ENCODE results near the gene MRPL24.
A peak's percentile ranks its signal among the peaks of the same experiment; 100 is the strongest.

The MRPL24 gene

DNA sequence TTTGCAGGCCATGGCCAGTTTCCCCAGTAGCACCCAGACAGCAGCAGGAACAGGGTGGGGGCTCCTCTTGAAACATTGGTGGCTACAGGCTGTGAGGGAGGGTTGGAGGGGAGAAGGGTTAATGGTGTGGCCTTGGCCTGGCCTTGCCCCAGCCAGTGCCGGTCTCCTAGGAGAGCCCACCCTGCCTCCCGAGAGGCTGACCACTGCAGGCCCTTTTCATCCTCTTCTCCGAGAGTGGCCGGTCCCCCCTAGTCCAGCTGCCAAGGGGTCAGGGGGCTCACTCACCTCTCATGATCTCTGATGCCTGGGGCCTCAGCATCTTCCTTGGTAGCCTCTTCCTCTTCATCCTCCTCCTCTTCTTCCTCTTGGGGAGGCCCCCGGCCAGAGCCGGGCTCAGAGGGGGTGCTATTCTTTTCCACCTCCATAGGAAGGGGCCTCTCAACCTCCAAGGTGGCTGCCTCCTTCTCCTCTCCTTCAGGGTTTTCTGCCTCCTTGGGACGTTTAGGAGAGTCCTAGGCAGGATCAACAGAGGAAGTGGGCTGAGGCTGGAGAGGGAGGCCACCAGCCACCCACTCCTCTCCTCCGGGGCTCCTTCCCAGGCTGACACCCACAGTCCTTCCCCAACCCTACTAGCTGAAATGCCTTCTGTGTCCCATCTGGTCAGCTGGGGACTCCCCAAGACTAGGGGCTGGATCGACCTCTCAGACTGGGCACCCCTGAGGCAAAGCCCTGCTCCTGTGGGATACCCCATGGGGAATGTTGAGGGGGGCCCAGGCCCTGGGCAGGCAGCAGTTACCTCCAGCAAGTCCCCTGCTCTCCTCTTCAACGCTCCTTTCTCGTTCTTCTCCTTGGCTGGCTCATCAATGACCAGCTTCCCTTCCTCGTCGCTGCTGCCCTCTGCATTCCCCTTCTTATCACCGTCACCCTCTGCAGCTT lies 2.7 kb upstream of the MRPL24 start:
- DNase-seq, result no peak

DNA sequence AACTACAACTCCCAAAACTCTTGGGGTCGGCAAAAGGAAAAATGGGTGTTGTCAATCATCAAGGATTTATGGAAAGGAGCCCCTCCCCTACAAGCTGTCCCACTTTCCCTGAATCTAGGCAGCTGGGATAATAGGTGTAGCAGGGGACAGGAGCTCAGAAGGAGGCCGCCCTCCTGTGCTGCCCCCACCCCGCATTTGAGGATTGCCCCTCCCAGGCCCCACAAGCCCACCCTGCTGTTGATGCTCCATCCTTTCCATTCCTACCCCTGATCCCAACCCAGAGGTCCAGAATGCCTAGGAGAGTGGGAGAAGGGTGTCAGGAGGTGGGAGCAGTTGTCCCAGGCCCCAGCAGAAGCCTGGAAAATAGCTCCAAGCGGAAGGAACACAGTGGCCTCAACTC lies 1.9 kb upstream of the MRPL24 start:
- DNase-seq, result no peak

DNA sequence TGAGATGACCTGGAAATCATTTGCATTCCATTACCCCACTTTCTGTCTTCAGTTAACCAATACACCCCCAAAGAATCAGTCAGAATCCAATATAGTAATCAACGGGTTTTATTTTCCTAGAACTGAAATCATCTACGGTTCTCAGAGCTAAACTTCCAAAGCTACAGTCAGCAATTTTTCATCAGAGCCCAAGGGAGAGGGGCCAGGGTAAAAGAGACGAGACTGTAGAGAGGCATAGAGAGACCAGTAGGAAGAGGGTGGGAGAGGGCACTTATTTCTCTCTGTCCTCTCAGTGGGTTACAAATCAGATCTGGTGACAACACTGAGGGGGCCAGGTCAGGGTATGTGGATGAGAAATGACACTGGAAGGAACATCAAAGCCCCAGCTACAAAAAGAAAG lies 1.1 kb upstream of the MRPL24 start:
- DNase-seq, result no peak

DNA sequence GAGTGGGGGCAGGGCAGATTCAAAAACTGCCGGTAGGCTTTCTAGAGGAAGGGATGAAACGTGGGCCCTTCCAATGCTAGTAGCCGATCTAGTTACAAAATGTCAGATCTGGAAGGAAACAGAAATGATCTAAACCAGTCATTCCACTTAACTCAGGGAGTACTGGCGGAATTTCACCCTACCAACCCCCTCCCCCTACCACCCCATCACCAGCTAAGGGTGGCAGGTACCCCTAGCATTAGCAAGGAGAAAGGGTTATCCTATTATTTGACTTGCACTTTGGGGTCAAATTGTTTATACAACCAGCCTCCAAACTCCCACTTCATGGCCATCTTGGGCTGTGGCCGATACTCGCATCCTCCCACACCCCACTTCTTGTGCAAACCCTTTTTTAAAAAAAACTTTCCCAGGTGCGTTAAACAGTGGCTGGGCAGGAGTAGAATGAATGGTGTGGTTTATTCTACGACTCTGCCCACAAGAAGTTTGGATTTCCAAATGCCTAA lies 644 bp upstream of the MRPL24 start:
- no peak for DNase-seq

DNA sequence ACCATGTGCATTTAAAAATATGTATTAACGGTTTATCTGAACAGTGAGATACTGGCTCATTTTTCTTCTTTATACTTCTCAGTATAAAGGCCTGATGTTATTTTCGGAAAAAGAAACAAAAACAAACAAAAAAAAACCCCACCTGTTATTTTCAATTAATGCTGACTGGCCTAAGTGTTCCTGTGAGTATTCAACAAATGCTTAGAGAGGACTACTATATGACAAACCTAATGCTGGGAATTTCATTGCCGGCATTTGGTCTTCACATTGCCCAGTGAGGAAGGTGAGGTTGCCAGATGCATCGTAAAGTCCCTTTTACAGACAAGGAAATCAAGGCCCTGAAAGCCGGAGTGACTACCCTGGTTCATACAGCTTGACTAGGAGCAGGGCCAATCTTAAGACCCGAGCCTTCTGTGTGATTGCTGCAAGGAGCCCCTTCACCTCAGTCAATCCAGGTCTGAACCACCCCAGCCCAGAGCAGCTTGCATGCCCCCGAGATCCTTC lies 599 bp downstream of the MRPL24 start:
- no peak for DNase-seq

DNA sequence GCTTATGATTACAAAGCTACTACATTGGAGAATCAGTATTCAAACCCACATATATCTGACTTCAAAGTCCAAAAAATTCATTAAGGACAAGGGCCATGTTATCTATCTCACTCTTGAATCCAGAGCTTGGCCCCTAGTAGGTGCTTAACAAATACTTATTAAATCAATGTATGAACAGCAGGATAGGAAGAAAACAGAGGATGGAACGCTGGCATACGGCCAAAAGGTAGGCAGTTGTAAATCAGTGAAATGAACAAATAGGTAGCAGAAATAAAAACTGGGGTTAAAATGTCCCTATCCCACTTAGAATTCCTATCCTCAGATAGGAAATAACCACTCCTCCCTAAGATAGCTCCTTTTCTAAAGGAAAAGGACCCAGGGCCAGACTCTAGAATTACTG lies 2.0 kb downstream of the MRPL24 start:
- no peak for DNase-seq

DNA sequence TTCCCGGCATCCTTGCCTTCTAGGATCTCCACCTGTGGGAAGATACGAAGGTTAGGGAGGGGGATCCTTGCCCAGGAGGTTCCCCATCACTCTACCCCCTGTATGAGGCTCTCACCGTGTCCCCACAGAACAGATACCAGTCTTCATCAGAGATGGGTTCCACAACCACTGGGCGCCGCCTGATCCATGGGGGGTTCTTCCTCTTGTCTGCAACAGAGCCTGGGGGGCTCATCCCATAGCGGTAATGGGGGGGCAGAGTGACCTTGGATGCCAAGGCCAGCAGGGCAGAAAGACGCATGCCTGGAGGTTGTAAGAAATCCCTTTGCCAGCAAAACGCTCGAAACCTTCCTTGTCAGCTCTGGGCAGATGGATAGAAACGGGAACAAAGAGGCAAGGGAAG lies 2.5 kb downstream of the MRPL24 start:
- no peak for DNase-seq

DNA sequence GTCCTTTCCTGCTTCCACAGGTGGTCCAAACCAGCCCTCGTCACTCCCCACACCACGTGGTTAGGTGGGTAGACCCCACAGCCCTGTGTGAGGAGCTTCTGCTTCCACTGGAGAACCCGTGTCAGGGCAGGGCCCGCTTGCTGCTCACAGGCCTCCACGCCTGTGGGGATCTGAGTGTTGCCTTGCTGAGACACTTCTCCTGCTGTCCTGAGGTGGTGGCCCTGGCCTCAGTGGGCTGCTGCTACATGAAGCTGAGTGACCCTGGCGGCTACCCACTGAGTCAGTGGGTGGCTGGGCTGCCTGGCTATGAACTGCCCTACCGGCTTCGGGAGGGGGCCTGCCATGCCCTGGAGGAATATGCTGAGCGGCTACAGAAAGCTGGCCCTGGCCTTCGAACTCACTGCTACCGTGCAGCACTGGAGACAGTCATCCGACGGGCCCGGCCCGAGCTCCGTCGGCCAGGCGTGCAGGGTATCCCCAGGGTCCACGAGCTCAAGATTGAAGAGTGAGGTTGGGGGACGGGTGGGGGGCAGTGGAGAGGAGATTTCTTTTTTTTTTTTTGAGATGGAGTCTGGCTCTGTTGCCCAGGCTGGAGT lies 6.8 kb downstream of the MRPL24 start:
- DNase-seq, result no peak

DNA sequence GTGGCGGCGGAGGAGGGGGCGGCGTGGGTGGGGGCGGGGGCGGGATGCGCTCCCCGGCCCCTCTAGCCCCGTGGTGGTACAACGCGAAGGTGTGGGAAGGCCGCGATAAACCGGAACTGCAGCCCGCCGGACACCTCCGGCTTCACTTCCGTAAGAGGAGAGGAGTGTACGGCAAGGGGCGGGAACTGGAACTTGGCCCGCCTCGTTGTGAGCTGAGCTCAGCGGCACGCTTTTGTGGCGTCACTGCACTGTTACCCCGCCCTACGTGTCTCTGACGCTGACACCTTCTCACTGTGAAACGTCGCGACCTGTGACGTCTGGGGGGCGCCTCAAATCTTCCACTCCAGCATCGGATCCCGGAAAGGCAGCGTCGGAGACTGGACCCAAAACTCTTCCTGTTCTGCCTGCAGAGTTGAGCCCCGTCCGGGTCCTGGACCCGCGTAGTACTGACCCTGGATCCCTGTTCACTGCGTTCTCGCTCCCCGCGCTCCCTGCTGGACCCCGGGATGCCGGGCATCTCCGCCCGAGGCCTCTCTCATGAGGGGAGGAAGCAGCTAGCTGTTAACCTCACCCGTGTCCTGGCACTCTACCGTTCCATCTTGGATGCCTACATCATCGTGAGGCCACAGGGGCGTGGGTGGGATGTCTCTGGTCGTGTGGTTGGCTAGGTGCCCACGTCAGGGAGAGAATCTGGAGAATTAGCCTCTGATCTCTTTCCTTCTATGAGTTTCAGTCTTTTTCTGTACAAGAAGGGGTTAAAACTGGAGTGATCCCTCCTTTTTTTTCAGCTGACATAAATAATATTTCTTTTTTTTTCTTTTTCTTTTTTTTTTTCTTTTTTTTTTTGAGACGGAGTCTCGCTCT lies 12.1 kb downstream of the MRPL24 start, which contains the start of gene ISG20L2:
Gene ISG20L2 (minus strand): TSS at position 168 of the 864 bp plus-strand sequence. CDS start 1,114 bp downstream, outside the sequence.
- peak; percentile 98 for DNase-seq

DNA sequence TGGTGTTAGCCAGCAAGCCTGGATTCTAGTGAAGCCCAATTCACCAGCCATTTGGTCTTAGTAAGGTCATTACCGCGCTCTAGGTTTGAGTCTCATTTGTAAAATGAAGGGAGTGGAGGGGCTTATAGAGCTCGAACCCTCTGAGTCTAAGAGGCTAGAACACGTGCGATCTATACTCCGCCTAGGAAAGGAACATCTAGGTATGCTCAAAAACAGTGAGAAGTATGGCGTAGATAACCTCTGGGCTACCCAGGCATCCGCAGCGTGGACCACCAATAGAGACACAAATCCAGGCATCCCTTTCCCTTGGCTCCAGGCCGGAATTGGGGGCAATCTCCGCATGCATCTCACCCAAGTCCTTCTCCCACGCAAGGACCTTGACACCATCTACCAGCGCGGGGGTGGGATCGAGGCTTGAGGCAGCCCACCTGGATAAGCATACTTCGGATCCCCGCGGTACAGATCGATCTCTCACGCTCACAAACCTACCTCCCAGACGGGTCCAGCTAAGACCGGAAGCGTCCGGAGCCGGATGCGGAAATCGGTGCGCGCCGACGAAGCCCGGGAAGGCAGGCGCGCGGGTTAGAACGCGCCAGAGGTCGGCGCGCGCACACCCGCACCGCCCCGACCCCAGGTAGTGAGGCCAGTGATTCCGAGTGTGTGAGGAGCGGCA lies 12.8 kb downstream of the MRPL24 start, which contains the start of gene METTL25B:
Gene METTL25B (plus strand): TSS at position 544 of the 673 bp plus-strand sequence. CDS start 636 bp downstream, outside the sequence.
- peak; percentile 82 for DNase-seq

DNA sequence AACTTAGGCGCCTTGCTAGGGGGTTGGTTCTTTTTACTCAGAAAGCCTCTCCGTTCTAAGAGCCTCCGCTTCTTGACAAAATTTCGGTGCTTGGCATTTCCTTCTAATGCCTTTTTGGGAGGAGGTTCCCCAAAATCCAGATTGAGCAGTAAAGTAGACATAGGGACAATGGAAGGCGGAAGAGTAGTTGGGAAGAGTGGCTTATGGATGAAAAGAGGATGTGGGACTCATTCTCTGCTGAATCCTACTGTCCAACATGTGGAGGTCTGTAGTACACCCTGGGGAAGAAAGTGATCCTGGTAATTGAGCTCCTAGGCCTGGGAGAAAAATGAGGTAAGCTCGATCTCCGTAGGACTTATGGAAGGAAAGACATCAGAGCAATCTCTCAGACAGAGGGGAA lies 13.4 kb downstream of the MRPL24 start:
- no peak for DNase-seq

DNA sequence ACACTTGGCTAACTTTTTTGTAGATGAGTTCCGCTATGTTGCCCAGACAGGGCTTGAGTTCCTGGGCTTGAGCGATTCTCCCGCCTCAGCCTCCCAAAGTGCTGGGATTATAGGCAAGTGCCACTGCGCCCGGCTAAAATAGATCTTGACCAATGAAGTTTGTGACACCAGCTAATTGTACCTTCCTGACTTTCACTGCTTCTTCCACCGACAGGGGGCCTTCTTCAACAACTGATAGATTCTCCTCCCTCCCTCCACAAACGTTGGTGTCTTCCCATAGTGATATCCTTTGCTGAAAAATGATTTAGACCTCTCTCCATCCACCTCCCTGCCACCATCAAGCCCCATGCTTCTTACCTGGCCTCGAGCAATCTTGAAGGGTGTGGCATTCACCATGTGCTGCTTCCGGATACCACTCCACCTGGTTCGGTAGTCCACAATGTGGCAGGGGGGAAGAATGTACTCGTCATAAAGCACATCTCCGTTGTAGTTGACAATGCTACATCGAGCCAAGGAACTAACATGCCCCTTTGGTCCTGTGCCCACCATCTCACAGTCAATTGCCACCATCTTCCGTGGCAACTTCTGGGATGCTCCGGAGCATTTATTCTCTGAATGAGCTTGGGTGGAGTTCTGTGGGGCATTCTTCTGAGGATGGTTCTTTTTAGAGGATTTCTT lies 14.2 kb downstream of the MRPL24 start:
- DNase-seq, result peak; percentile 73

DNA sequence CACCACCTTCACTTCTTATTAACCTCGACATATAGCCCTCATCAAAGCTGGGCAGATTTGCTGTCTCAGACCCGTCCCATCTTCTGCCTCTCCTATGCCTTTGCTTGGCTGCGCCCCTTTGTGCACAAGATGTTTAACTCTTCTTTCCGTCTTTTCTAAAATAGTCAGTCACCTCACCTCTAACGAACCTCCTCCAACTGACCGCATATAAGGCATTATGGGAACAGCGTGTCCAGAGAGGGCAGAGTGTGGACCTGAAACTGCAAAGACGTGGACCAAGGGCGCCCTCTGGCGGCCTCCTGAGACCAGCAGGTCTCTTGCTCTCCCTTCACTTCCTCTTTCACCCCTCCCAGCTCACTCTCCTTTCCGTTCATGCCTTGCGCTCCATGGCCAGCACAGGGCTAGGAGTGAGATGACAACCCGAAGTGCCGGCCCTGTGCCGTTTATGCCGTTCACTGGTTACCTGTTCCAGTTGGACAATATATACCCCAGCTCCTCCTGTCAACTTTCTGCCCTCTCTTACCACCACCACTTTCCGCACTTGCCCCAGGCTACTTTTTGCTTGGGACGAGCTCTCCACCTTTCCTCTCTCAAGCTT lies 15.1 kb downstream of the MRPL24 start:
- peak; percentile 94 for DNase-seq

DNA sequence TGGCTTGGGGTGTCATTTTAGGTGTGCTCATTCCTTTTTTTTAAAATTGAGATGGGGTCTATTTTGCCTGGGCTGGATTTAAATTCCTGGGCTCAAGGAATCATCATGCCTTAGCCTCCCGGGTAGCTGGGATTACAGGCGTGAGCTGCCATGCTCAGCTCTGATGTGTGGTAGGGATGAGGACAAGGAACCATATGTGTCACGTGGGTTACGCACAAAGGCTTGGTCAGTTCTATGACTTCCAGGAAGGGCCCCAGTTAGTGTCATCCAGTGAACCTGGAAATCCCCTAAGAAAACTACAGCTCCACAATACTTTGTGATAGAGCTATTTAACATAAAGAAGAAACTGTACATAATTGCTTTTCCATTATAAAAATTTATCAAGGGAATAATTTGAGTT lies 19.4 kb downstream of the MRPL24 start:
- peak; percentile 55 for DNase-seq

DNA sequence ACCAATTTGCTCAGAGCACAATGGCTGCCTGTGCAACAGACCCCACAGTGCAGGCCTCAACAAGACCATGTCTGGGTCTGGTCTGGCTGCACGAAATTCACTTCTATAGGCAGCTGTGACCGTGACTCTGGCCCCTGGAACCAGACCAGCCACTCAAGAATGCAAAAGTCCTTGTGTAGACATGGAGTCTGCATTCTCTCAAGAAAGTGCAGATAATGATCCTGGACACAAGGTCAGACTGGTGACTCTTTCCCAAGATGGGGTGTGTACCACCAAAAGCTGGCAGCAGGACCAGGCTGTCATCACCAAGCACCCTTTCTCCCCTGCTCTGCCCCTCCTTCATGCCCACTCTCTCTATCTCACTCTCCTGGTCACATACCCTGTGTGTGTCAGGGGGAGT lies 19.8 kb downstream of the MRPL24 start:
- no peak for DNase-seq

DNA sequence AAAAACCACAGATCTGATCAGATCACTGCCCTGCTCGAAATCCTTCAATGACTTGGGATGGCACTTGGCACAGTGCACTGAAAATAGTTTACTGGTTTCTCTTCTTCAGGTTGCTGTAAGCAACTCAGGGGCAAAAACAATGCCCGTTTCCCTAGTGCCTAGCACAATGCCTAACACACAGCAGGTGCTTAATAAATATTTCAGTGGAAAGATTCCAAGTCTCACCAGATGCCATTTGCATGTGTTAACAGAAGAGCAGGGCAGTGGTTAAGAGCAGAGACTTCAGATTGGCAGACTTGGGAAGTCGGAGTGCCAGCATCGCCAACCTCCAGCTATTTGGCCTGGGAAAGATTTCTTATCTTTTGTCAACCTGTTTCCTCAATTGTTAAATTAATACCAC lies 23.5 kb downstream of the MRPL24 start:
- DNase-seq, result no peak

DNA sequence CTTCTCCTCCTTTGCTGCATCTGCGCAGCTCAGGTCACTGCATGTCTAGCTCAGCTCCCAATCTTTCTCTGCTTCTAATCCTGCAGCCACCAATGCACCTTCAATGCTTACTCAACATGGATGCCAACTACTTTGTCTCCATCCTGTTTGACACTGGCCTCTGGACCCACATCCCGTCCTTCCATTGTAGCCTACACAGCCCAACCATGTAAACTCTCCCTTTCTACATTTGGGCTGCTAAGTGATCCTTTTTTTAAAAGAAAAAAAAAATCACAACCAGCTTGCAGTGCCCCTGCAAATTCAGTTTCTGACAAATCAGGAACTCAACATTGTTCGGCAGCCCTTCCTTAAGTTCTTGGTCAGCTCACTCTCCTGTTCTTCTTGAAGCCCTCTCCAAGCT lies 26.1 kb downstream of the MRPL24 start:
- DNase-seq, result no peak

DNA sequence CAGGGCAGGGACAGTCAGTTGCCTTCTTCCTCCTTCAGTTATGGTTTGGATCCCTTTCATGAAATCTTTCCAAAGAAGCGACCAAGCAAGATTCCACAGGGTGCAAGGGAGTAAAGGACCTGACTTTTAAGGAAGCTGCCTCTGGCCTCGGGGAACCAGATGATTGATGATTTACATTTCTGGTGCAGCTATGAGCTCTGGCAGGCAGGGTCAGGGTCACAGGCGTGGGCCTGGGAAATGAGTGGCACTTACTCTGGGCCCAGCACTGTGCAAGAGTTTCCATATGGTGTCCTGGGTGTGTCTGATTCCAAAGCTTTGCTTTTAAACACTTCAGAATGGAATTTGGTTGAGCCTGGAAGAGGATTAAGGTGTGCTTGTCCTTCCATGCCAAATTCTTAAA lies 28.3 kb downstream of the MRPL24 start:
- no peak for DNase-seq

DNA sequence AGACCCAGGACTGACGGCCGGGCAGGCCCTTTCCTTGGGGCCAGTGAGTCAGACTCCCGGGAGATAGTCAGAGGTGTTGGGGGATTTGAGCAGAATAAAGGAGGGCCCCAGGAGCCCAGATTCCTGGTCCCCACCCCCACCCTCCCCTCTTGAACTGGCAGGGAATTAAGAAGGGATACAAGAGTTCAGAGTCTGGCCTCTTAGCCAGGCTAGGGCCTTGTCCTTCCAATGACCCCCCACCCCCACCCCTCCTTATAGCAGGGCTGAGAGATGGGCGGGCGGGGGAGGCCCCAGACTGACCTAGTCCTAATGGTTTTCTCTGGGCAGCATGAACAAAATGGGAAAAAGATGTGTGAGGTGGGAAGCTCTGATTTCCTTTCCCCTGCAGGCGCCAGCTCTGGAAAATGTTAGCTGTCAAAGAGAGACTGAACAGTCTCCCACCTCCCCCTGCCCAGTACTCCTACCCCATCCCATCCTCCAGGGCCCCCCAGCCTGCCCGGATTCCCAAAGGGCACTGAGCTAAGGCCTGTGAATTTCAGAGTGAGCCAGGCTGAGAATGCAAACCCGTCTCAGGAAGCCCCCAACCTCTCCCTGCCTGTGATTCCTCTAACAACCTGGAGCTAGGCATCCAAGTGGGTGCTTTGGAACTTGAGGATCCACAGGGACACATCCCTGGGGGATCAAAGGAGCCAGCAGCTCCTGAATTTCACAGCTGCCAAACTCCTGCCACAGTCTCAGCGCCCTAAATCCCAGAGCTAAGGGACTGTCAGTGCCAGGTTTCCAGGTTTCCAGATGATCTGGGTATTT lies 29.7 kb downstream of the MRPL24 start:
- DNase-seq, result no peak

Measured in suppressor macrophage treated with lipopolysaccharide for 4 hours (primary cell).